Neural progenitor cell (in vitro differentiated cells): ENCODE results near the gene WDR62. TPM values are rescaled to one million over a fixed set of nuclear protein-coding genes. Genes with fewer than 3 reads are reported as not detected.

Experiments
- DNase-seq: peaks from one replicate; pipeline ENCODE4 v3.0.0-alpha.2; 2016; ENCODE audit warnings: low spot score
- H2AFZ ChIP-seq: fragments of 200-600 bp; sonication (generic); replicated peaks from 2 replicates; pipeline ENCODE4 v1.6.1; 2016; ENCODE audit warnings: antibody characterized with exemption
- H3F3A ChIP-seq: fragments of 200-600 bp; sonication (generic); 2 replicates; pipeline ENCODE4 v1.6.1; 2016; ENCODE audit warnings: antibody characterized with exemption, low read depth
- H3K27ac ChIP-seq: fragments of 200-600 bp; sonication (generic); 2 replicates; pipeline ENCODE4 v1.5.1; 2016; ENCODE audit warnings: mild to moderate bottlenecking
- H3K27me3 ChIP-seq: fragments of 200-600 bp; sonication (generic); 2 replicates; pipeline ENCODE4 v1.6.1; 2016; ENCODE audit warnings: mild to moderate bottlenecking, moderate library complexity
- H3K36me3 ChIP-seq: fragments of 200-600 bp; sonication (generic); 2 replicates; pipeline ENCODE4 v1.5.1; 2016
- H3K4me1 ChIP-seq: fragments of 200-600 bp; sonication (generic); 2 replicates; pipeline ENCODE4 v1.6.1; 2016; ENCODE audit warnings: mixed run types
- H3K4me2 ChIP-seq: fragments of 200-600 bp; sonication (generic); 2 replicates; pipeline ENCODE4 v1.6.1; 2016
- H3K4me3 ChIP-seq: fragments of 200-600 bp; sonication (generic); 2 replicates; pipeline ENCODE4 v1.5.1; 2016
- H3K79me2 ChIP-seq: fragments of 200-600 bp; sonication (generic); 2 replicates; pipeline ENCODE4 v1.6.1; 2016; ENCODE audit warnings: low read depth
- H3K9ac ChIP-seq: fragments of 200-600 bp; sonication (generic); 2 replicates; pipeline ENCODE4 v1.6.1; 2016
- H3K9me3 ChIP-seq: fragments of 200-600 bp; sonication (generic); 2 replicates; pipeline ENCODE4 v1.5.1; 2016; ENCODE audit warnings: low read depth
- H4K20me1 ChIP-seq: fragments of 200-600 bp; sonication (generic); 2 replicates; pipeline ENCODE4 v1.6.1; 2016; ENCODE audit warnings: low read depth
- H3K27ac Mint-ChIP-seq: 3 replicates; pipeline ENCODE4 v1.8.0; 2021; ENCODE audit warnings: mixed read lengths
- H3K27me3 Mint-ChIP-seq: 2 replicates; pipeline ENCODE4 v1.8.0; 2022; ENCODE audit warnings: low read depth, mild to moderate bottlenecking, inconsistent platforms, moderate library complexity, mixed read lengths; ENCODE audit not compliant: insufficient read depth
- H3K36me3 Mint-ChIP-seq: 3 replicates; pipeline ENCODE4 v1.8.0; 2021; ENCODE audit warnings: mixed read lengths
- H3K4me1 Mint-ChIP-seq: 3 replicates; pipeline ENCODE4 v1.8.0; 2021; ENCODE audit warnings: mixed read lengths
- H3K4me3 Mint-ChIP-seq: 3 replicates; pipeline ENCODE4 v1.8.0; 2021; ENCODE audit warnings: mild to moderate bottlenecking, moderate library complexity, mixed read lengths
- H3K9me3 Mint-ChIP-seq: 3 replicates; pipeline ENCODE4 v1.8.0; 2020; ENCODE audit warnings: mixed read lengths
- CTCF ChIP-seq: fragments of 200-600 bp; sonication (generic); IDR thresholded peaks from 2 replicates; pipeline ENCODE4 v1.5.1; 2017; ENCODE audit warnings: antibody characterized with exemption, mild to moderate bottlenecking
- EZH2 ChIP-seq: fragments of 200-600 bp; sonication (generic); IDR thresholded peaks from 2 replicates; pipeline ENCODE4 v1.6.1; 2017; ENCODE audit warnings: antibody characterized with exemption, mild to moderate bottlenecking, moderate library complexity
- EZH2phosphoT487 ChIP-seq: fragments of 200-600 bp; sonication (generic); IDR thresholded peaks from 2 replicates; pipeline ENCODE4 v1.6.1; 2017; ENCODE audit warnings: antibody characterized with exemption
- total RNA-seq: library from RNA; depleted of rRNA; stranded (reverse); fragments of >200 nt; gene quantifications from 2 replicates; pipeline ENCODE4 v1.2.3, GENCODE V29; 2015; ENCODE audit warnings: low replicate concordance

WDR62 gene
- total RNA-seq, 1 donor from 2014 or later = 12.0 TPM

- no peaks in the 10 kb centered on the region for H3K36me3 ChIP-seq
- no peak overlapping the region for H3K4me2 ChIP-seq
- H3K4me1 Mint-ChIP-seq = no peaks in the 10 kb centered on the region
Observed at GRCh38 chr19:36093687-36094086, 39.0 kb downstream of the WDR62 start.

GRCh38 chr19:36097036-36097435 is 42.3 kb downstream of the WDR62 start:
- no peaks in the 10 kb centered on the region for H3K4me1 ChIP-seq
- H3K27me3 Mint-ChIP-seq = peaks cover 3% of the 10 kb centered on the region
- H3K27me3 ChIP-seq = no peaks in the 10 kb centered on the region
- no peaks in the 10 kb centered on the region for H3K9me3 ChIP-seq
- peaks cover 4% of the 10 kb centered on the region for H3F3A ChIP-seq
- H3K4me2 ChIP-seq = no peak overlapping the region
- no peaks in the 10 kb centered on the region for H4K20me1 ChIP-seq
- no peak overlapping the region for H3K4me3 ChIP-seq
- H3K79me2 ChIP-seq = no peaks in the 10 kb centered on the region
- H3K27ac ChIP-seq = peak overlapping the region; percentile 80
- no peaks in the 10 kb centered on the region for H3K36me3 ChIP-seq
- H3K9ac ChIP-seq = no peak overlapping the region
- DNase-seq = peak; percentile 55
- no peak for TF ChIP-seq EZH2phosphoT487
- no peak for TF ChIP-seq CTCF
- TF ChIP-seq EZH2 = no peak
- H3K4me3 Mint-ChIP-seq = no peak overlapping the region
- H3K36me3 Mint-ChIP-seq = peaks cover 14% of the 10 kb centered on the region
- H3K27ac Mint-ChIP-seq = no peak overlapping the region
- no peak overlapping the region for H2AFZ ChIP-seq
- no peaks in the 10 kb centered on the region for H3K9me3 Mint-ChIP-seq
- H3K4me1 Mint-ChIP-seq = no peaks in the 10 kb centered on the region

More at GRCh38 chr19:36093687-36094086, 39.0 kb downstream of the WDR62 start:
- H3K9me3 ChIP-seq = no peaks in the 10 kb centered on the region
- Mint-ChIP-seq H3K4me3 (no peak overlapping the region), H3K27me3 (peaks cover under 1% of the 10 kb centered on the region), H3K9me3 (no peaks in the 10 kb centered on the region), H3K27ac (no peak overlapping the region), H3K36me3 (peaks cover 16% of the 10 kb centered on the region)
- no peaks in the 10 kb centered on the region for H4K20me1 ChIP-seq
- TF ChIP-seq CTCF (no peak), EZH2 (no peak), EZH2phosphoT487 (no peak)
- H3K27ac ChIP-seq = no peak overlapping the region
- H3K4me3 ChIP-seq = no peak overlapping the region
- no peak overlapping the region for H3K9ac ChIP-seq
- H3F3A ChIP-seq = peaks cover 4% of the 10 kb centered on the region
- H3K27me3 ChIP-seq = no peaks in the 10 kb centered on the region
- H2AFZ ChIP-seq = no peak overlapping the region
- no peaks in the 10 kb centered on the region for H3K4me1 ChIP-seq
- DNase-seq = no peak
- no peaks in the 10 kb centered on the region for H3K79me2 ChIP-seq

- Mint-ChIP-seq H3K4me3 (no peak overlapping the region), H3K27ac (no peak overlapping the region), H3K9me3 (no peaks in the 10 kb centered on the region), H3K36me3 (peaks cover 8% of the 10 kb centered on the region), H3K27me3 (peaks cover 3% of the 10 kb centered on the region), H3K4me1 (no peaks in the 10 kb centered on the region)
- Histone ChIP-seq H3K9ac (no peak overlapping the region), H3K79me2 (no peaks in the 10 kb centered on the region), H3K9me3 (no peaks in the 10 kb centered on the region), H3F3A (peaks cover 4% of the 10 kb centered on the region), H3K36me3 (no peaks in the 10 kb centered on the region), H3K27me3 (no peaks in the 10 kb centered on the region), H3K4me2 (no peak overlapping the region), H2AFZ (no peak overlapping the region), H3K4me1 (no peaks in the 10 kb centered on the region), H3K27ac (no peak overlapping the region), H3K4me3 (no peak overlapping the region), H4K20me1 (no peaks in the 10 kb centered on the region)
- no peak for DNase-seq
- no peak for TF ChIP-seq EZH2phosphoT487
- no peak for TF ChIP-seq EZH2
- TF ChIP-seq CTCF = no peak
Observed at GRCh38 chr19:36099166-36099785, 44.6 kb downstream of the WDR62 start.
